Measurements from ENCODE around the gene CLEC4F. TPM values are rescaled to one million over a fixed set of nuclear protein-coding genes. Genes with fewer than 3 reads are reported as not detected.

The CLEC4F gene
- total RNA-seq: not detected in 2 replicates
- long read RNA-seq: 0 reads

GRCh38 chr2:70820499-70820898 lies at the start of gene CLEC4F:
Gene CLEC4F, minus strand, starts transcription at chr2:70820599. Its CDS starts 76 bp downstream, at chr2:70820523.
- H3K9me3 Mint-ChIP-seq: no peaks in the 10 kb centered on the region
- H3K27ac Mint-ChIP-seq (ENCODE audit: unreplicated experiment): no peak within 1 kb of the TSS
- no peaks in the 10 kb centered on the region for H3K36me3 Mint-ChIP-seq (ENCODE audit: low read depth)
- H3K4me3 Mint-ChIP-seq: no peak within 1 kb of the TSS
- TF ChIP-seq, protein P1, sequence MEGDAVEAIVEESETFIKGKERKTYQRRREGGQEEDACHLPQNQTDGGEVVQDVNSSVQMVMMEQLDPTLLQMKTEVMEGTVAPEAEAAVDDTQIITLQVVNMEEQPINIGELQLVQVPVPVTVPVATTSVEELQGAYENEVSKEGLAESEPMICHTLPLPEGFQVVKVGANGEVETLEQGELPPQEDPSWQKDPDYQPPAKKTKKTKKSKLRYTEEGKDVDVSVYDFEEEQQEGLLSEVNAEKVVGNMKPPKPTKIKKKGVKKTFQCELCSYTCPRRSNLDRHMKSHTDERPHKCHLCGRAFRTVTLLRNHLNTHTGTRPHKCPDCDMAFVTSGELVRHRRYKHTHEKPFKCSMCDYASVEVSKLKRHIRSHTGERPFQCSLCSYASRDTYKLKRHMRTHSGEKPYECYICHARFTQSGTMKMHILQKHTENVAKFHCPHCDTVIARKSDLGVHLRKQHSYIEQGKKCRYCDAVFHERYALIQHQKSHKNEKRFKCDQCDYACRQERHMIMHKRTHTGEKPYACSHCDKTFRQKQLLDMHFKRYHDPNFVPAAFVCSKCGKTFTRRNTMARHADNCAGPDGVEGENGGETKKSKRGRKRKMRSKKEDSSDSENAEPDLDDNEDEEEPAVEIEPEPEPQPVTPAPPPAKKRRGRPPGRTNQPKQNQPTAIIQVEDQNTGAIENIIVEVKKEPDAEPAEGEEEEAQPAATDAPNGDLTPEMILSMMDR (conservative IDR thresholded peaks at IDR 0.05): no peak
- peaks cover 4% of the 10 kb centered on the region for H3K27me3 Mint-ChIP-seq (ENCODE audit: low read depth)
- no peak for DNase-seq (ENCODE audit: low read depth, low spot score)
- no peaks in the 10 kb centered on the region for H3K4me1 Mint-ChIP-seq

GRCh38 chr2:70868970-70869369 lies 48.6 kb upstream of the CLEC4F start:
- H3K27me3 Mint-ChIP-seq (ENCODE audit: low read depth): peaks cover 58% of the 10 kb centered on the region

GRCh38 chr2:70861777-70862625 lies 41.6 kb upstream of the CLEC4F start:
- Mint-ChIP-seq H3K9me3 (no peaks in the 10 kb centered on the region), H3K27me3 (ENCODE audit: low read depth) (peaks cover 77% of the 10 kb centered on the region), H3K27ac (ENCODE audit: unreplicated experiment) (no peak overlapping the region), H3K4me3 (no peak overlapping the region), H3K36me3 (ENCODE audit: low read depth) (no peaks in the 10 kb centered on the region), H3K4me1 (peaks cover 5% of the 10 kb centered on the region)
- TF ChIP-seq, protein P1 (conservative IDR thresholded peaks at IDR 0.05): peak; percentile 99
- peak; percentile 98 for DNase-seq (ENCODE audit: low read depth, low spot score)

More at GRCh38 chr2:70868970-70869369, 48.6 kb upstream of the CLEC4F start:
- Mint-ChIP-seq H3K4me3 (no peak overlapping the region), H3K27ac (ENCODE audit: unreplicated experiment) (no peak overlapping the region), H3K4me1 (no peaks in the 10 kb centered on the region), H3K9me3 (no peaks in the 10 kb centered on the region), H3K36me3 (ENCODE audit: low read depth) (no peaks in the 10 kb centered on the region)
- TF ChIP-seq, protein P1 (conservative IDR thresholded peaks at IDR 0.05): no peak
- DNase-seq (ENCODE audit: low read depth, low spot score): no peak

DNA sequence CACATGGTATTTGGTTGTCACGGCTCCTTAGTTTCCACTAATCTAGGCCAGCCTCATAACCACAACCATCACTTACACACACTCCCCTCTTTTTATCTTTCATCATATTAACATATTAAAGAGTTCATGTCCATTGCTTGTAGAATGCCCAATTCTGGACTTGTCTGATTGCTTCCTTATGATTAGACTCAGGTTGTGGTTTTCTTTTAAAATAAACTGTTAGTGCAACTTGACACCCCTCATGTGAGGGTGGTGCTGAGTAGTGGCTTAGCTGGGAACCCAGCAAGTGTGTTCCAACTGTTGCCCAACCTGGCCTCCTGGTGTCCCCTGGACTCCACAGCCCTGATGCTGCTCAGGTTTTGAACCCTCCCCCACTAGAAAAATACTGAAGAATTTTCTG lies 35.3 kb upstream of the CLEC4F start:
- Mint-ChIP-seq H3K4me1 (peaks cover 17% of the 10 kb centered on the region), H3K36me3 (ENCODE audit: low read depth) (no peaks in the 10 kb centered on the region), H3K27ac (ENCODE audit: unreplicated experiment) (no peak overlapping the region), H3K27me3 (ENCODE audit: low read depth) (peaks cover 42% of the 10 kb centered on the region), H3K9me3 (no peaks in the 10 kb centered on the region), H3K4me3 (no peak overlapping the region)
- TF ChIP-seq, protein P1 (conservative IDR thresholded peaks at IDR 0.05): no peak
- no peak for DNase-seq (ENCODE audit: low read depth, low spot score)

- TF ChIP-seq, protein P1 (conservative IDR thresholded peaks at IDR 0.05): no peak
- Mint-ChIP-seq H3K9me3 (no peaks in the 10 kb centered on the region), H3K4me3 (no peak overlapping the region), H3K4me1 (peaks cover 21% of the 10 kb centered on the region), H3K27me3 (ENCODE audit: low read depth) (peaks cover 29% of the 10 kb centered on the region), H3K27ac (ENCODE audit: unreplicated experiment) (no peak overlapping the region), H3K36me3 (ENCODE audit: low read depth) (no peaks in the 10 kb centered on the region)
- no peak for DNase-seq (ENCODE audit: low read depth, low spot score)
Measured at GRCh38 chr2:70854411-70854810, 34.0 kb upstream of the CLEC4F start.
